Endothelial cell of umbilical vein (primary cell): Measurements from ENCODE around the gene PLPP3. TPM values are rescaled to one million over a fixed set of nuclear protein-coding genes. Genes with fewer than 3 reads are reported as not detected.

Experiments used
- BruUV-seq: library from RNA; stranded (reverse); fragments of 400-500 nt; replicated peaks from 2 replicates; lab custom pipeline; 2021; lab: Mats Ljungman, UMichigan
- CTCF ChIA-PET: fragments of 300-600, 350-600 bp; sonication (Branson Sonifier 250); formaldehyde crosslinking; loops from one replicate; lab custom pipeline; 2021; ENCODE audit warnings: antibody characterized with exemption, inconsistent platforms; lab: Charles Lee
- POLR2A ChIA-PET: fragments of 300-600, 350-600 bp; sonication (Branson Sonifier 250); formaldehyde crosslinking; loops from one replicate; lab custom pipeline; 2021; ENCODE audit warnings: antibody characterized with exemption, inconsistent platforms; lab: Charles Lee
- DNase-seq: peaks from one replicate; pipeline ENCODE4 v3.0.0-alpha.2; 2011; ENCODE audit warnings: low read depth, low spot score
- FAIRE-seq: peaks from 2 replicates; lab custom pipeline; 2011; peaks lifted over from hg19 to GRCh38; lab: Jason Lieb, UNC
- H2AFZ ChIP-seq: 2 replicates; pipeline ENCODE4 v1.6.0; 2012; ENCODE audit warnings: low read depth, low read length, control low read depth, inconsistent platforms
- H3K27ac ChIP-seq: 2 replicates; pipeline ENCODE4 v1.5.1; 2011; ENCODE audit warnings: low read depth, mild to moderate bottlenecking, control low read depth, low read length, moderate library complexity; ENCODE audit not compliant: insufficient read depth
- H3K27me3 ChIP-seq, 2 experiments: 2 replicates each; pipeline versions ENCODE4 v1.6.0 to v1.6.1; 2011; ENCODE audit warnings: low read length in 2 of 2, mixed read lengths in 1 of 2; ENCODE audit not compliant: control insufficient read depth in 2 of 2, insufficient read depth in 2 of 2
- H3K36me3 ChIP-seq, 2 experiments: 2 replicates in 1 of 2; 3 replicates in 1 of 2; pipeline ENCODE4 v1.5.1; 2011; ENCODE audit warnings: low read length in 2 of 2, mild to moderate bottlenecking in 1 of 2, moderate library complexity in 1 of 2; ENCODE audit not compliant: control insufficient read depth in 2 of 2, insufficient read depth in 2 of 2; ENCODE audit errors: extremely low read depth in 1 of 2
- H3K4me1 ChIP-seq: 3 replicates; pipeline ENCODE4 v1.5.1; 2011; ENCODE audit warnings: mild to moderate bottlenecking, low read length; ENCODE audit not compliant: control insufficient read depth, insufficient read depth; ENCODE audit errors: extremely low read depth
- H3K4me2 ChIP-seq: 2 replicates; pipeline ENCODE4 v1.6.1; 2011; ENCODE audit warnings: low read length, control low read depth, mixed read lengths; ENCODE audit not compliant: insufficient read depth
- H3K4me3 ChIP-seq, 3 experiments: fragments of 200-600 bp in 1 of 3; sonication (generic), shearing (Covaris generic) in 1 of 3; replicated peaks in 1 of 3; 2 replicates each; pipeline ENCODE4 v1.5.1; 2011 to 2016; ENCODE audit warnings: control low read depth in 3 of 3, low read length in 3 of 3, mild to moderate bottlenecking in 2 of 3, inconsistent platforms in 1 of 3, low read depth in 1 of 3, moderate library complexity in 1 of 3; ENCODE audit not compliant: insufficient read depth in 1 of 3
- H3K79me2 ChIP-seq: 2 replicates; pipeline ENCODE4 v1.6.0; 2012; ENCODE audit warnings: low read length, inconsistent platforms; ENCODE audit not compliant: control insufficient read depth, insufficient read depth
- H3K9ac ChIP-seq: replicated peaks from 2 replicates; pipeline ENCODE3; 2011; ENCODE audit warnings: low read length, control low read depth; ENCODE audit not compliant: insufficient read depth; ENCODE audit errors: extremely low read depth
- H3K9me1 ChIP-seq: replicated peaks from 3 replicates; pipeline ENCODE4 v1.6.0; 2011; ENCODE audit warnings: mild to moderate bottlenecking, low read length; ENCODE audit not compliant: control insufficient read depth, insufficient read depth; ENCODE audit errors: extremely low read depth
- H3K9me3 ChIP-seq: replicated peaks from 2 replicates; pipeline ENCODE4 v1.5.1; 2012; ENCODE audit warnings: low read length, inconsistent platforms; ENCODE audit not compliant: control insufficient read depth, insufficient read depth
- H4K20me1 ChIP-seq: replicated peaks from 2 replicates; pipeline ENCODE3; 2011; ENCODE audit warnings: mild to moderate bottlenecking, low read length; ENCODE audit not compliant: control insufficient read depth, insufficient read depth; ENCODE audit errors: extremely low read depth
- EZH2 ChIP-seq: IDR thresholded peaks from 2 replicates; pipeline ENCODE4 v1.6.1; 2012; ENCODE audit warnings: borderline replicate concordance, low read depth, mild to moderate bottlenecking, moderate library complexity, low read length, inconsistent platforms; ENCODE audit not compliant: severe bottlenecking
- FOS ChIP-seq: IDR thresholded peaks from 2 replicates; pipeline ENCODE4 v1.6.1; 2011; ENCODE audit warnings: mild to moderate bottlenecking, low read length, moderate library complexity, borderline replicate concordance; ENCODE audit not compliant: insufficient read depth
- GATA2 ChIP-seq: IDR thresholded peaks from 2 replicates; pipeline ENCODE4 v1.7.0; 2011; ENCODE audit warnings: low read depth, mild to moderate bottlenecking, moderate library complexity, mixed read lengths, low read length; ENCODE audit not compliant: insufficient read length, insufficient read depth
- JUN ChIP-seq: IDR thresholded peaks from 2 replicates; pipeline ENCODE4 v1.6.1; 2011; ENCODE audit warnings: borderline replicate concordance, low read depth; ENCODE audit not compliant: insufficient read length, insufficient read depth
- MYC ChIP-seq: IDR thresholded peaks from one replicate; pipeline ENCODE4 v1.6.1; 2011; ENCODE audit warnings: mild to moderate bottlenecking, low read depth, low read length
- POLR2A ChIP-seq: IDR thresholded peaks from 2 replicates; pipeline ENCODE4 v1.6.1; 2012; ENCODE audit warnings: low read depth, mild to moderate bottlenecking, control low read depth, low read length
- POLR2AphosphoS5 ChIP-seq: IDR thresholded peaks from 2 replicates; pipeline ENCODE4 v1.6.1; 2012; ENCODE audit warnings: low read depth, mild to moderate bottlenecking, control low read depth, low read length, moderate library complexity; ENCODE audit not compliant: insufficient read depth
- dilution Hi-C: fragments of 300-500 bp; cut with MboI; formaldehyde crosslinking; loops from one replicate; pipeline ENCODE4 v1.15.0; 2019; ENCODE audit warnings: low sequenced_read_pairs; ENCODE audit not compliant: extremely low pct_ligation_motif_present
- intact Hi-C: fragments of 100-400 bp; cut with micrococcal nuclease; formaldehyde crosslinking; loops from one replicate; pipeline ENCODE4 v1.10.0; 2022
- polyA plus RNA-seq, 4 experiments: library from polyadenylated mRNA; depleted of rRNA in 3 of 4; stranded (reverse) in 3 of 4; unstranded in 1 of 4; fragments of >200 nt; gene quantifications; 2 replicates each; pipeline versions ENCODE4 v1.2.1 to v1.2.3, GENCODE V29; 2011 to 2012; ENCODE audit warnings: missing spikeins in 1 of 4
- total RNA-seq: library from RNA; stranded (reverse); gene quantifications from 2 replicates; pipeline ENCODE4 v1.2.3, GENCODE V29; 2021
- TF ChIP-seq, protein P1 (sequence below): IDR thresholded peaks from 2 replicates; pipeline ENCODE4 v1.6.1; 2011; ENCODE audit not compliant: insufficient read depth, insufficient read length
- TF ChIP-seq, protein P2 (sequence below), 2 donors: IDR thresholded peaks; 1 replicate in 1 of 2; 2 replicates in 1 of 2; pipeline ENCODE4 v1.5.1; 2011; ENCODE audit warnings: low read length in 2 of 2, mild to moderate bottlenecking in 2 of 2, moderate library complexity in 2 of 2, control low read depth in 1 of 2, inconsistent platforms in 1 of 2, low read depth in 1 of 2; ENCODE audit not compliant: insufficient read depth in 1 of 2; ENCODE audit errors: extremely low read depth in 1 of 2

PLPP3 gene
- total and polyA plus RNA-seq, 2 donors (not counting 3 experiments of a cell fraction or from before 2014, with no cell fraction given), result 11.3 to 14.1 TPM

DNA sequence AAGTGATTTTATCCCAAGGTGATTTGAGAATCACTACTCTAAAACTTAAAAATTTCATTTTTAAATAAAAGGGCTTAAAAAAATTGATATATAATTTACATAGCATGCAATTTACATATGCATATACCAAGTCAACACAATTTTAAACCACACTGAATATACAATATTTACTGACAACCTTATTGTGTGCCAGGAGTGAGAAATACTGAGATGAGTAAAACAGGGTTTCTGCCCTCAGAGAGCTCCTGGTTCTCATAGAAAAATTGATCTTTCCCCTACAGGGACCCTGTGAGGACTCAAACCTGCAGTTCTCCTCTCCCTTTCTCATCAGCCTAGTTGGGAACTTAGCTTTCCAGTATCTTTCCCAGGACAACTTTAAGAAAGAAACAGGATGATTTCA lies 27.0 kb downstream of the PLPP3 start:
- BruUV-seq, result no TSS peak
- H3K9ac ChIP-seq, result no peak overlapping the region
- H3K9me1 ChIP-seq, result no peaks in the 10 kb centered on the region
- POLR2A ChIA-PET, result no interaction called here
- H2AFZ ChIP-seq, result no peak overlapping the region
- H3K9me3 ChIP-seq, result no peaks in the 10 kb centered on the region
- H3K27ac ChIP-seq, result no peak overlapping the region
- no peaks in the 10 kb centered on the region for H4K20me1 ChIP-seq
- intact Hi-C loops, result no loop called here
- no peak overlapping the region for H3K4me2 ChIP-seq
- TF ChIP-seq POLR2AphosphoS5 (no peak), POLR2A (no peak), FOS (no peak), MYC (no peak), GATA2 (no peak), JUN (no peak), EZH2 (no peak)
- TF ChIP-seq, protein P1, sequence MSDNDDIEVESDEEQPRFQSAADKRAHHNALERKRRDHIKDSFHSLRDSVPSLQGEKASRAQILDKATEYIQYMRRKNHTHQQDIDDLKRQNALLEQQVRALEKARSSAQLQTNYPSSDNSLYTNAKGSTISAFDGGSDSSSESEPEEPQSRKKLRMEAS, result no peak
- TF ChIP-seq, protein P2, sequence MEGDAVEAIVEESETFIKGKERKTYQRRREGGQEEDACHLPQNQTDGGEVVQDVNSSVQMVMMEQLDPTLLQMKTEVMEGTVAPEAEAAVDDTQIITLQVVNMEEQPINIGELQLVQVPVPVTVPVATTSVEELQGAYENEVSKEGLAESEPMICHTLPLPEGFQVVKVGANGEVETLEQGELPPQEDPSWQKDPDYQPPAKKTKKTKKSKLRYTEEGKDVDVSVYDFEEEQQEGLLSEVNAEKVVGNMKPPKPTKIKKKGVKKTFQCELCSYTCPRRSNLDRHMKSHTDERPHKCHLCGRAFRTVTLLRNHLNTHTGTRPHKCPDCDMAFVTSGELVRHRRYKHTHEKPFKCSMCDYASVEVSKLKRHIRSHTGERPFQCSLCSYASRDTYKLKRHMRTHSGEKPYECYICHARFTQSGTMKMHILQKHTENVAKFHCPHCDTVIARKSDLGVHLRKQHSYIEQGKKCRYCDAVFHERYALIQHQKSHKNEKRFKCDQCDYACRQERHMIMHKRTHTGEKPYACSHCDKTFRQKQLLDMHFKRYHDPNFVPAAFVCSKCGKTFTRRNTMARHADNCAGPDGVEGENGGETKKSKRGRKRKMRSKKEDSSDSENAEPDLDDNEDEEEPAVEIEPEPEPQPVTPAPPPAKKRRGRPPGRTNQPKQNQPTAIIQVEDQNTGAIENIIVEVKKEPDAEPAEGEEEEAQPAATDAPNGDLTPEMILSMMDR (IDR thresholded peaks at IDR 0.05; ENCODE audit: extremely low read depth in 1 of 2, insufficient read depth in 1 of 2, low read depth in 1 of 2, low read length in 2 of 2), result no peak
- FAIRE-seq (peak; percentile 12), DNase-seq (no peak)
- H3K79me2 ChIP-seq, result peaks cover 1% of the 10 kb centered on the region
- dilution Hi-C loops, result no loop called here
- H3K27me3 ChIP-seq, result no peaks in the 10 kb centered on the region
- no peak overlapping the region for H3K4me3 ChIP-seq
- no peaks in the 10 kb centered on the region for H3K4me1 ChIP-seq
- no peaks in the 10 kb centered on the region for H3K36me3 ChIP-seq
- CTCF ChIA-PET, result no interaction called here
